ENCODE measurements around the gene ANTXR2. TPM values are rescaled to one million over a fixed set of nuclear protein-coding genes. Genes with fewer than 3 reads are reported as not detected.

The ANTXR2 gene
- total RNA-seq, 1 donor from 2014 or later, result 16.8 TPM

GRCh38 chr4:79874197-79874596, 198.8 kb downstream of the ANTXR2 start:
- H3K9me3 ChIP-seq, result no peaks in the 10 kb centered on the region
- H3K27me3 ChIP-seq, result no peaks in the 10 kb centered on the region
- H3K4me3 ChIP-seq, result no peak overlapping the region
- intact Hi-C loops (cut with DNase I), result no loop called here
- no peak for TF ChIP-seq CTCF (IDR thresholded peaks at IDR 0.05)
- no peaks in the 10 kb centered on the region for H3K36me3 ChIP-seq
- no peak for DNase-seq (ENCODE audit: low spot score in 2 of 2)
- H3K27ac ChIP-seq, result no peak overlapping the region
- H3K4me1 ChIP-seq, result no peaks in the 10 kb centered on the region

GRCh38 chr4:79872738-79873137, 200.3 kb downstream of the ANTXR2 start:
- no peak overlapping the region for H3K27ac ChIP-seq
- intact Hi-C loops (cut with DNase I), result no loop called here
- no peaks in the 10 kb centered on the region for H3K4me1 ChIP-seq
- H3K36me3 ChIP-seq, result no peaks in the 10 kb centered on the region
- DNase-seq (ENCODE audit: low spot score in 2 of 2), result no peak
- H3K4me3 ChIP-seq, result no peak overlapping the region
- H3K27me3 ChIP-seq, result no peaks in the 10 kb centered on the region
- TF ChIP-seq CTCF (IDR thresholded peaks at IDR 0.05), result no peak
- H3K9me3 ChIP-seq, result no peaks in the 10 kb centered on the region

- Histone ChIP-seq H3K4me1 (no peaks in the 10 kb centered on the region), H3K27ac (no peak overlapping the region), H3K27me3 (no peaks in the 10 kb centered on the region), H3K4me3 (no peak overlapping the region), H3K9me3 (no peaks in the 10 kb centered on the region), H3K36me3 (no peaks in the 10 kb centered on the region)
- no peak for TF ChIP-seq CTCF (IDR thresholded peaks at IDR 0.05)
- intact Hi-C loops (cut with DNase I), result no loop called here
- no peak for DNase-seq (ENCODE audit: low spot score in 2 of 2)
These were observed 201.1 kb downstream of the ANTXR2 start for GRCh38 chr4:79871961-79872360.

DNA sequence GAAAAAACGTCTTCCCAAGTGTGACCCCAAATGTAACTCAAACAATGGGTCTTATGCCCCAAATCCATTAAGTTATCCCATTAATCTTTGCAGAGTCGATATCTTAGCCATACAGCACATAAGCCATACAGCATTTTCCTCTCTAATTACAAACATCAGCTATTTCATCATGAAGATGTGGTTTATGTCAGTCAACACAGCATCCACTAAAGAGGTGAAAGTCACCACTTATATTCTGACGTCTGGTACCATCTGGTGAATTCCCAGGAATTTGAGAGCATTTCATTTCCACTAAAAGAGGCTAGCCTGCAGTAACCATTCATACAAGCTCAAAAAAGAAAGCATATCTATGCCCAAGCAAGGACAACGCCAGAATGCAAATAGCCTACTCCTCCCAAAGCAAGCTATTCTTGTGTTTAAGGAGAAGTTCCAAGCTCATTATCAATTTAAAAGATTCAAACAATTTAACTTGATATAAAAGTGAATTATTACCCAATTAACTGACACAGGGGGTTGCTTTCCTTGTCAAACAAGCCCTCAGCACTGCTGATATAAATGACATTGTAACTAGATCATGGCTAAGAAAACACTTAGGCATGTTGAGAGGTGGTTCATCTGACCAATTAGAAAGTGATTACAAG, 203.3 kb downstream of the ANTXR2 start:
- DNase-seq (ENCODE audit: low spot score in 2 of 2), result no peak
- Histone ChIP-seq H3K27ac (no peak overlapping the region), H3K4me3 (no peak overlapping the region), H3K27me3 (no peaks in the 10 kb centered on the region), H3K9me3 (no peaks in the 10 kb centered on the region), H3K4me1 (no peaks in the 10 kb centered on the region), H3K36me3 (no peaks in the 10 kb centered on the region)
- TF ChIP-seq CTCF (IDR thresholded peaks at IDR 0.05), result no peak
- intact Hi-C loops (cut with DNase I), result no loop called here

DNA sequence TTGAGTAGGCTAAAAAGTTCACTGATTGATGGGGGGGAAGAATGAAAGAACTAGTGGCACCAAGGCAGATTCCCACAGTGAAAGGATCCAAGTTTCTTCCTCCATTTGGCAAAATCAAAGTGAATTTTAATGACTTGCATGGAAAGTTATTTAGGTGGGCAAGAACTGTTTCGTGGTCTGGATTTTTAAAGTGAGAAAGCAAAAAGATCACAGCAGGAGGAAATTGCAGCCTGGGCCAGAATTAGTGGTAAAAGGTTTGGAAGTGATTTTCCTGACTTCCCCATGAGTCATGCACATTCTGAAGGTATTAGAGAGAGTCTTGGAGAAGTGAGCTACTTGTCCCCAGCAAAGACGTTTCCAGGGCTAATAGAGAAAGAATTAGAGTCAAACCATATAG, 207.8 kb downstream of the ANTXR2 start:
- intact Hi-C loops (cut with DNase I), result no loop called here
- H3K4me3 ChIP-seq, result no peak overlapping the region
- H3K27me3 ChIP-seq, result no peaks in the 10 kb centered on the region
- no peak for DNase-seq (ENCODE audit: low spot score in 2 of 2)
- H3K4me1 ChIP-seq, result no peaks in the 10 kb centered on the region
- H3K9me3 ChIP-seq, result no peaks in the 10 kb centered on the region
- TF ChIP-seq CTCF (IDR thresholded peaks at IDR 0.05), result no peak
- no peaks in the 10 kb centered on the region for H3K36me3 ChIP-seq
- H3K27ac ChIP-seq, result no peak overlapping the region

Data from ascending aorta (tissue), 2 donors.